Cortex of kidney (tissue), 1 donor: ENCODE results near the gene FBXL16.

Experiments used
- DNase-seq: peaks from one replicate; lab custom pipeline; 2025; lab: John Stamatoyannopoulos, UW

FBXL16 gene

DNA sequence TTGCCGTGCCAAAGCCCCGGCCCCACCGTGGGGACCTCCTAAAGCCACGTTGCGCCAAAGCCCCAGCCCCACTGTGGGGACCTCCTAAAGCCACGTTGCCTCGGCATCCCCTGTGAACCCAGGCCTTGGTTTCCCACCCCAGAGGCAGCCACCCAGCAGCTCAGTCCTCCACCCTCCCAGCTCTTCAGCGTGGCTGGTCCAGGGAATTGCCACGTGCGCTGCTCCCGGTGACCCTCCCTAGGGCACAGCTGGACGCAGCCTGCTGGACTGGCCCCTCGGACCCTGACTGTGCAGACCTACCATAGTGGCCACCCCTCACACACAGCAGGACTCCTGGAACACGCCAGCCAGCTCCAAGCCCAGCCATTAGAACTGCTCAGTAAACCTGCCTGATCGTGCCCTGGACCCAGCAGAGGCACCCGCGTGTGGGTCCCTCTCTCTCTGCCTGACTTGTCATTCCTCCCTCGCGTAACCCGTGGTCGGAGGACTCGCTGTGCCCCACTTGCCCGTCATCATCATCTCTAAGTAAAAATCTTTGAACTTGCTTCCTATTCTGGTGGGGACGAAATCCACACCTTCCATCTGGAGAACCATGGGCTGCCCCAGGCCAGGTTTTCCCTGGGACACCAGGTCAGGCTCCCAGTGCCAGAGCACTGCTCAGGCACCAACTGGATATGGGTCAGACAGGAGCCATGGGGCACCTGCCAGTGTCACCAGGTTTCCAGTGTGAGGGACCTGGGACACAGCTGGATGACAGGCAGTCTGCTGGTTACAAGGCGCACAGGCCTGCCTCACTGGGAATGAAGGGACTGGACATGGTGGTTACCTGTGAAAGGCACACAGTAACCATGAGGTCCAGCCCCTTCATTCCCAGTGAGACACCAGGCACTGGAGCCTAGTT is 29.6 kb upstream of the FBXL16 start:
- no peak for DNase-seq

DNA sequence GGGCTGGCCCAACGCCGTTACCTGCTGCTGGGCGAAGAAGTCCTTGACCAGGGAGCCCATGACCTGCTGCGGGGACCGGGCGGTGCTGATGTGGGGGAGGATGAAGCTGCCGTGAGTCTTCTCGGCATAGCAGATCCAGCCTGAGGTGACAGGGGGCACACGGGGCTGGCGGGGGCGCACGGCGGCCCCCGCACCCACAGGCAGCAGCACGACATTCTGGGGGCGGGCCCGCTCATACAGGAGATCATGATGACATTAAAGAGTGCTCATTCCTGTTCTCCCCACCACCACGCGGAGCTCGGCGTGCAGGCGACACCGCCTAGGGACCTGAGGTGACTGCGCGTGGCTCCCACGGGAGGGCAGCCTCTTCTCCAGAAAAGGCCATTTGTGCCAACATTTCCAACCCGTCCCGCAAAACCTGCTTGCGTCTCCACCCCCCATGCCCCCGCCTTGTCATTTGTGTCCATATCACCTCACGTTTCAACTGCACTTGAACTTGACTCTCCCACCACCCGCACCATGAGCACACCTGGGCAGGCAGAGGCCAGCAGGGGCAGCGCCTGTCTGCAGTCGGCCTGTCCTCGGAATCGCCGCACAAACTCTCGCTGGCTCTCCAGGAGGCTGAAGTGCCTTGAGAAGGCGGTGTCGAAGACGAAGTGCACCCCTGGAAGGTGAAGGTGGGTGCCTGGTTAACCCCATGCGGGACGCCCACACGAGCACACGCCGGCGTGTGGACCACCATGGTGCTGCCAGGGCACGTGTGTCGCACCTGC is 28.8 kb upstream of the FBXL16 start:
- no peak for DNase-seq

DNA sequence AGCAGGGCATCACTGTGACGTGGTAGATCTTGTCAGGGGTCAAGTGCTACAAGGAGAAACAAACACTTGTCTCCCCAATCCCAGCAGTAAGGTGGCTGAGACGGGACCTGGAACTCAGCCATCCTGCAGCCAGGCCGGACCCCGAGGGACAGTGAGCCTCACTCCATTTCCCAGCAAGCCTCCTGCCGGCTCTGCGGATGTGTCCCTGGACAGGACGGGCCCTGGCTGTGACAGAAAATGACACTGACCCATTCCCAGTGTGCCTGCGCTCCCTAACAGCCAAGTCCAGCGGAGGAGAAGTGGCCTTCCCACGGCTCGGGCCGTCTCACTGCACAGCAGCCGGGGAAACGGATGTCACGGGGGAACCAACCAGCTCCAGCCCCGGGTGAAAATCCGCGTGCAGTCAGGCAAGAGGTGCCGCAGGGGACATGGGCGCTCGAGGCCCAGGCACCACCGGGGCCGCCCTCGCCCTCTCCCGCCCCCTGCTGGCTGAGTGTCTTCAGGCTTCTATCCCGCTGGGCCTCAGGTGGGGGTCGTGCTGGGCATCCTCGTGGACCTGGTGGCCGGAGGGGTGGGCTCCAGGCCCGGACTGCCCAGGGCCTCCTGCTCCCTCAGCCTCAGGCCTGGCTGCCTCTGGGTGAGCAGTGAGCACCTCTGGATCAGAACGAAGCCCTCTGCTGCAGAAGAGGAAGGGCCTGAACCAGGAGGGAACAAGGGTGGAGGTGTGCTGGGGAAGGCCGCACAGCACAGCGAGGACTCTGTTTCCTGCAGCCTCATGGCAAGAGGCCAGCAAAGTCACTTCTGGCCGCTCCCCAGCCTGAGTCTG is 28.0 kb upstream of the FBXL16 start:
- DNase-seq, result no peak

DNA sequence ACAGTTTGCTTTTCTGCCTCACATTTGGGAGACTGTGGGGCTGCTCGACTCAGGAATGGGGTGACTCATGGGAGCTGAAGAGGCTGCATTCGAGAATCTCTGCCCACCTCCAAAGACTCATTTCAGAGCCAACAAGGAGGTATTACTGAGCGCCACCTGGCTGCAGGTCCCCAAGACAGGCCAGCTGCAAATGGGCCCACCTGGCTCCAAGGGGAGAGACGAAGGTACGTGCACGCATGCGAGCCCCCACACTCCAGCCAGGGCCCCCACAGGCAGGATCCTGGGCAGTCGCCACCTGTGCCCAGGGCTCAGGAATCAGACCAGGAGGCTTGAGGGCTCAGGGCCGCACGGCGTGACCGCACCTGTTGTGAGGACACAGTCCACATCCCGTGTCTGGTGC is 27.3 kb upstream of the FBXL16 start:
- DNase-seq, result no peak

DNA sequence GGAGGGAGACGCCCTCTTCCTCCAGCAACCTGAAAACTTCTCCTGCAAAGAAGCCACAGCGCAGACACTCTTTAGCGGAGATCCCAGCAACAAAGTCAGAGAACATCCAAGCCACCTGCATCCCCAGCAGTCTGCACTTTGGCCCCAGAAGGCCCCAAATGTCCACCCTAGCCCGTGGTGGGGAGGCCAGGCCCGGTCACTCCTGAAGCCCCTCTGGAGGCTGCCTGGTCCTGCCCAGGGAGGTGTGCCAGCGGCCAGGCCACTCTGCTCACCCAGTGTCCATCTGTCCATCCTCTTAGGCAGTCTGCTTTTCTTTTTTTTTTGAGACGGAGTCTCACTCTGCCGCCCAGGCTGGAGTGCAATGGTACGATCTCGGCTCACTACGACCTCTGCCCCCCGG is 26.7 kb upstream of the FBXL16 start:
- DNase-seq, result no peak

DNA sequence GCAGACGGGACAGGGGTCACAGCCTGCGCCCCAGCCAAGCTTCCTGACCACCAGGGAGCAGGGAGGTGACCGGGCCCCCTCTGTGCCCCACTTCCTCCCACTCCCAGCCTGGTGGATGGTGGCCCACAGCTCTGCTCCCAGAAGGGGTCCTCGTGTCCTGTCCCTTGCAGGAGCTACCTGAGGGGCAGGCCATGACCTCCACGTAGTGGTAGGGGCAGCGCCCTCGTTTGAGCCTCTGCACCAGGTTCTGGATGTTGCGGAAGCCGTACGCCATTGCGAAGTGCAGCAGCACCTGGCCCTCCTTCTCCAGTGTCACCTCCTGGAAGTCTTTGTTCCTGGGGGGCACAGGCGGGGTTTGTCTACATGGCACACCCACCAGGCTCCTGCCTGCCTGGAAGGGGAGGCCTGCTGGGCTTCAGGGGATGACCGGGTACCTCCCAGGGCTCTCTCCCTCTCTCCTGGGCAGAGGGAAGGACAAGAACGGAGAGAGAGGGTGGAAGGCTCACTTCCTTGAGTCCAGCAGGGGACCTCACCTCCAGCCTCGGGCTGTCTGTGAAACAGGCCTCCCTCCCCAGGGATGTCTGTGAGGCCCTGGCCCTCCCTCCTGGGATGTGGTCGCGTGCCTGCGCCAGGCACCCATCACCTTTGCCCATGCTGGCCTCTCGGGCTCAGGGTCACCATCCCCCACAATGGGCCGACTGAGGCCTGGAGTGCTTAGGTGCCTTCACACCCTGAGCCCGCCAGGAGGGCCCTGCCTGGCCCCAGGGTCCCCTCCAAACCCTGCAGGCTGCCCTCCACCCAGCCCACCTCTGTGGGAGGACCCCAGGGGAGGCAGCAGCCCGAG is 25.3 kb upstream of the FBXL16 start:
- no peak for DNase-seq

DNA sequence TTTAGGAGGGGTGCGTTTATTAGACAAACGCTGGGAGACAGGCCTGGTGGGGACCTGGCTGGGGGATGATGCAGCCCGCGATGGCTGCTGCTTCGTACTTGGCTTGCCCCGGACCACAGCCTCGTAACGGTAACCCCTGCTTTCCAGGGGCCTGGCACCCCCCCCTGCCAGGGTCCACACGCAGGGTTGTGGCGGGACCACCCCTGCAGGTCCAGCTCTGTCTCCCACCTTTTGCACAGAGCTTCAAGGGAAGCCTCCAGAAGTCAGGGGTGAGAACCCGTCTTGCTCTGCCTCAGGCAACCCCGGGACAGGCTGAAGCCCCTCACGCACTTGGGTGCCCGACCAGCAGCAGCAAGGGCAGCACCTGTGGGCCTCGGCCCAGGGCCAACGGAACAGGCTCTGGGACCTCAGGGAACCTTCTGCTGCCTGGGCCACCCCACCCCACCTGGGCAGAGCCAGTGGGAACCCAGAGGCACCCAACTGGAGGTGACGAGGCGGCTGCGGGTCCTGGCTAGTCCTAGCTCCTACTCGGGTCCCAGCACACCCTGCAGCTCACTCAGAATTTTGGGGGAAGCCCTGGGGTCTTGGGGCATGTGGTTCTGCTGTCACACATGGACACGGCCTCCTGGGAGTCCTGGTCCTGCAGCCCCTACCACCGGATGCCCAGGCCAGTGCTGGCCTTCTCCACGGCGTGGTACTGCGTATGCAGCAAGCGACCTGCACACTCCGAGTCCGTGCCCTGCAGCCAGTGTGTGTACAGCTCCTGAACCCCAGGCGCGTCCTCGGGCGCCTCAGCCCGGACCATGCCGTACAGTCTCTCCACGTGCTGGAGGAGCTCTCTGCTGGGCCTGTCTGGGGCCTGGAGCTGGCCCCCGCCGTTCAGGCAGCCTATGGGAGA is 24.4 kb upstream of the FBXL16 start:
- DNase-seq, result no peak

DNA sequence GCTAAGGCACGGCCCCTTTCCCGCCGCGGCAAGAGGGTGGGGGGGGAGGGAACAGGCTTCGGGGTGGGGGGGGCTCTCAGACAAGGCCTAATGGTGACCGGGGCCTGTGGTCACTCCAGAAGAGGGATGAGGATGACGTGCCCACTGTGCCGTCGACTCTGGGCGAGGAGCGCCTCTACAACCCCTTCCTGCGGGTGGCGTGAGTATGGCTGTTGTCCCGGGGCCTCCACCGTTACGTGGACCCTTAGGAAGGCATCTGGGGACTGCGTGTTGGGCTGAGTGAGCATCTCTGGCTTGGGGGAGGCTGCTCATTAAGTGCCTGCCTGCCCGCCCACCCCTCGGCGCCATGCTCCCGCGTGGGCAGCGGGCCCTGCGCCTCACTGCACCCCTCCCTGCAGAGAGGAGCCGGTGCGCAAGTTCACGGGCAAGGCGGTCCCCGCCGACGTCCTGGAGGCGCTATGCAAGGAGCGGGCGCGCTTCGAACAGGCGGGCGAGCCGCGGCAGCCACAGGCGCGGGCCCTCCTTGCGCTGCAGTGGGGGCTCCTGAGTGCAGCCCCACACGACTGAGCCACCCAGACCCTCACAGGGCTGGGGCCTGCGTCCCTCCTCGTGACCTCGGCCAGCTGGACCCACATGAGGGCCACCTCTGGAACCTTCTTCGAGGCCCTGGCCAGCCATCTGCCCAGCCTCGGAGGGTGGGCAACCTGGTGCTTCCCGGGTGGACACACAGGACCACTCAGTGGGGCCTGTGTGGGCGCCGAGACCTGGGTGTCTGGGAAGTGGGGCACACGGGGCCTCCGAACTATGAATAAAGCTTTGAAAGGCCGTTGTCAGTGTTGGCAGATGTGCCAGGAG is 23.5 kb upstream of the FBXL16 start:
- no peak for DNase-seq

DNA sequence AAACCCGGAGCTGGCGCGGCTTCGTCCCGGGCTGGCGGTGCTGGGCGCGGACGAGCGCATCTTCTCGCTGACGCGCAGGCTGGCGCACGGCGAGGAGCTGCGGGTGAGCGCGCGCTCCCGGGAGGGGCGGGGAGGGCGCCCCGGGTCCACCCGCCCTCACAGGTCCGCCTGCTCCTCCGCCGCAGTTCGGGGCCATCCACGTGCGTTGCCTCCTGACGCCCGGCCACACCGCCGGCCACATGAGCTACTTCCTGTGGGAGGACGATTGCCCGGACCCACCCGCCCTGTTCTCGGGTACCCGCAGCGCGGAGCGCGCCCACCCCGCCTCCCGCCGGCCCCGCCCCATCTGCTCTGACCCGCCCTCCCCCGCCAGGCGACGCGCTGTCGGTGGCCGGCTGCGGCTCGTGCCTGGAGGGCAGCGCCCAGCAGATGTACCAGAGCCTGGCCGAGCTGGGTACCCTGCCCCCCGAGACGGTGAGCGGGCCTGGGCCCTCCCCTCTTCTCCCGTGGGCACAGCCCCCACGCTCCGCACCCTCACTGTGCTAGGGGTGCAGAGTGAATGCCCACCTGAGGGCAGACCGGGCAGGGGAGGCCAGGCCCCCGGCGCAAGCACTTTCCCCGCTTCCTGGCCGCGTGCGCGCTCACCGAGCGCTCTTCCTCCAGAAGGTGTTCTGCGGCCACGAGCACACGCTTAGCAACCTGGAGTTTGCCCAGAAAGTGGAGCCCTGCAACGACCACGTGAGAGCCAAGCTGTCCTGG is 22.7 kb upstream of the FBXL16 start:
- DNase-seq, result no peak

DNA sequence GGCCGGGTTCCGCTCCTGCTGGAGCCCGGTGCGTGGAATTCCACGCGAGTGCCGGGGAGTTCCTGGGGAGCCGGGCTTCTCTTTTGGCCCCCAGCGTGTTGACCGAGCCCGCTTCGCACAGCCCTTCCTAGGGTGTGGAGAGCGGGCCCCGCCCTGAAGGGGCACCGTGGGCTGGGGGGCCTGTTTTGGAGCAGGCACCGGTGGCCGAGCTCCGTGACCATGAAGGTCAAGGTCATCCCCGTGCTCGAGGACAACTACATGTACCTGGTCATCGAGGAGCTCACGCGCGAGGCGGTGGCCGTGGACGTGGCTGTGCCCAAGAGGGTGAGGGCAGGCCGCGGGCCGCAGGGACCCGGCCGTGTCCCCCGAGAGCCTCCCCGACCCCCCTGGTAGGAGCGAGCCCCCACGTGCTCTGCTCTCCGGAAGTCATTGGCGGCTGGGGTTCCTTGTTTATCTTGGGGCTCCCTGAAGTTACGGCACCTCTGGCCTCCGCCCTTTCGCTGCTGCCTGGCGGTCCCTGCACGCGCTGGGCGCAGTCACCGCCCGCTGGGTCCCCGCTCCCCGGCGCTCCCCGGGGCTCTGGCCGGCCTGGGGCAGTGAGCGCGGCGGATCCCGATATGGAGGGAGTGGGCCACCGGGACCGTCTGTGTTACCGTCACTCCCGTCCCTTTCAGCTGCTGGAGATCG is 21.8 kb upstream of the FBXL16 start:
- DNase-seq, result no peak

DNA sequence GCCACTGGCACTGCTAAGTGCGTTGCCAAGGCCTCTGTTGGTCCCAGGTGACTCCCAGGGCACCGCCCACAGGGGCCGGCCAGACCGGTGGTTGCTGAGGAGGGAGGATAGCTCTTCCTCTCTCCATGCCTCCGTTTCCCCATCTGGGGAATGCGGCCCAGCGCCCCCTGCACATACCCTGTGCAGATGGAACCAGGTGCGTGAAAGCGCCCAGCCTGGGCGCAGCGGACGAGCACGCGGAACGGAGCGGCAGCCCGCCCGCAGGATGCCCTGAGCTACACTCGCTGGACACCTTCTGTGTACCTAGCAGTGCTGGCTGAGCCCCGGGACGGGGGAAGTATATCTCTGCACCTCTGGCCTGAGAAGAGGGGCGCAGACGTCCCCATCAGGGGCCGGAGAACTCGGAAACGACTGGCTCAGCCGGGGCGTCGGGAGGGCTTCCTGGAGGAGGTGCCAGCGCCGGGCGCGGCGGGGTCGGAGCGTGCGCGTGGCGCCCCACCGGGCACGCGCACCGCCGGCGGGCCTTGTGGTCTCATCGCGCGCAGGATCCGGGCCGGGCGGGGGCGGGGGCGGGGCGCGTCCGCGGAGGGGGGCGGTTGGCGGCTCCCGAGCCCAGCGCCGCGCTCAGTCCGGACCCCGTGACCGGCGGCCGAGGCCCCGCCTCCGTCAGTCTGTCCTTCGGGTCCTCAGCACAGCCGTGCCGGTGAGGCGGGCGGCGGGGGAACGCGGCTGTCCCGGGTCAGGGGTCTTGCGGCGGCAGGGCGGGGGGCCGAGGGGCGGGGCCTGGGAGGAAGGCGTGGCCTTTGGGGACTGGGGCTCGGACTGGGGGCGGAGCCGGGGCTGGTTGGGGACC is 21.1 kb upstream of the FBXL16 start, which contains the start of the genes CCDC78 and HAGHL:
Gene CCDC78, minus strand, starts transcription at position 6 of the 853 bp plus-strand sequence. CDS start 76 bp downstream, outside the sequence.
Gene HAGHL, plus strand, starts transcription at position 669 of the 853 bp plus-strand sequence. CDS start 404 bp downstream, outside the sequence.
- no peak for DNase-seq

DNA sequence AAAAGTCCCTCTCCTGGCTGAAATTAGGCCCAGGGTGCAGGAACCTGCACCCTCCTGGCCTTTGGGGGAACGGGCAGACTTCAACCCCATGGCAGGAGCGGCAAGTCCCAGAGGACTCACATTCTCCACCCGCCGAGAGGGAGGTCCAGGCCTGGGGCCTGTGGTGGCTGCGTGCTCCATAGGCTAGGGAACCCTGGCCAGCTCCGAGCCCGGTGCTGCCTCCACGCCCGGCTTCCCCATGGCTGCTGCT is 20.5 kb upstream of the FBXL16 start:
- no peak for DNase-seq

DNA sequence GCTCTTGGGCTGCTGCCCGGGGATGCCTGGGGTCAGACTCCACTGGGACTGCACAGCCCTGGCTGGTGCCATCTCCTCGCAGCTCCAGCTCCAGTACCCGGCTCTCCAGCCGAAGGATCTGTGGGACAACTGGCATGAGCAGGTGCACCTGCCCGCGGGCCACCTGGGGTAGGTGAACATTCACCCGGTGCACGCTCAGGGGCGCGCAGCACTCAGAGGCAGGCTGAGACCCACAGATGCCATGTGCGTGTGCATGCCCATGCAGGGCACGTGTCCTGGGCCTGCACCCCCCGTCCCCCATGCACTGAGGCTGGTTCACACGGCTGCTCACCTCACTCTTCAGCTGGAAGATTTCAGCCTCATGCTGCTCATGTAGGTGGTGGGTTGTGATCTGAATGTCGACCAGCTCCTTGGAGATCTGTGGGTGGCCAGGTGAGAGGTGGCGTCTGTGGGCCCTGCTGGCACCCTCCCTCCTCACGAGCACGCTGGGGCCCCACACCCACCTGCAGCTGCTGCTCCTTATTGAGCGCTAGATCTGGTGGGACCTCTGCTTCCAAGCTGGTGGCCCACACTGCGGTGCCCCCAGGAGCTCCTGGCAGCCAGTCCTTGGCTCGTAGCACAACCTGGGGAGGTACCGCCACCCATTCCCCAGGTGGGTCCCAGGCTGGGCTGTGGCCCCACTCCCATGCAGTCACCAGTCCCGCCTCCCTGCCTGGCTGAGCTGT is 20.0 kb upstream of the FBXL16 start:
- no peak for DNase-seq

DNA sequence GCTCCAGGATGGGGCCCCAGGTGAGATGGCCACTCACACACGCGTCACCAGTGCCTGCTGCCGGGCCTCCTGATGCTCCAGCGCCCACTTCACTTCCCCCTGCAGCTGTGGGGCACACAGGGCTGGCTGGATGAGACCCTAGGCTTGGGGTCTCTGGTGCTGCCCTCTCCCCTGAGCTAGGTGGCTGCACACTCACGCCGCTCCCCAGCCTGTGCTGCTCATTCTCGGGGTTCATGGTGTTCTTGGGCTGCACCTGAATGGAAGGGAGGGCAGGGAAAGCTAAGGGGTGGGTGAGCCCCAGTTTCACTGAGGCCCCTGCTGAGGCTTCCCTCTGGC is 19.4 kb upstream of the FBXL16 start:
- DNase-seq, result no peak

DNA sequence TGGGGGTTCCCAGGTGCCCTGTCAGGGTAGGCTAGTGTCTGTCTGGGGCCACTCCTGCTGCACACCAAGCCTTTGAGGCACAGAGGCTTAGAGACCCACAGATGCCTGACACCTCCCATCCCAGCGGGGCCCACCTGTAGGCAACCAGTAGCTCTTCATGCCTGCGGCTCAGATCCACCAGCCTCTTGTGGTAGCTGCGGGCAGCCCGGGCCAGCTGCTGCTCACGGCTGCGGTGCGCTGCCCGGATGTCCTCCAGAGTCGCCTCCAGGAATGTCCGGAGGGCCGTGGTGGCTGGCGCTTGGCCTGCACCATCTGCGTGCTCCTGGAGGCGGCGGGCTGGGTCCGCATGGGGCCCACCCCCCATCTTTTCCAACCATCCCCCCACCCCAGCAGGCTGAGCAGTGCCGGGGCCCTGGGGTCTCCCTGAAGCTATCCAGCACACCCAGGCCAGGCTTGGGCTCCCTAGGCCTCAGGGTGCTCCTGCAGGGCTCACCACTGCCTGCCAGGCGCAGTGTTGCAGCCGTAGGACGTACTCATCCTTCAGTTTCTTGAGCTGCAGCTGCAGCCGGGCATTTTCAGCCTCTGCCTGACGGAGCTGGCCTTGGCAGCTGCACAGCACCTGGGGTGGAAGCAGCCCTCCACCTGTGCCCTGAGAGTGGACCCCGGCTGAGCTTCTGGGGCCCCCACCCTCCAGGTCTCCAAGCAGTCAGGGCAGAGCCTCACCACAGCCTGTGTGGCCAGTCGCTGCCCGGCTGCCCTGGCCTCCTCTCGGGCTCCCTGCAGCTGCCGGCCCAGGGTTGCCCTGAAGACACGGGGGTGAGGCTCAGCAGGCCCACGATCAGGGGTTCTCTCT is 18.8 kb upstream of the FBXL16 start:
- DNase-seq, result no peak

DNA sequence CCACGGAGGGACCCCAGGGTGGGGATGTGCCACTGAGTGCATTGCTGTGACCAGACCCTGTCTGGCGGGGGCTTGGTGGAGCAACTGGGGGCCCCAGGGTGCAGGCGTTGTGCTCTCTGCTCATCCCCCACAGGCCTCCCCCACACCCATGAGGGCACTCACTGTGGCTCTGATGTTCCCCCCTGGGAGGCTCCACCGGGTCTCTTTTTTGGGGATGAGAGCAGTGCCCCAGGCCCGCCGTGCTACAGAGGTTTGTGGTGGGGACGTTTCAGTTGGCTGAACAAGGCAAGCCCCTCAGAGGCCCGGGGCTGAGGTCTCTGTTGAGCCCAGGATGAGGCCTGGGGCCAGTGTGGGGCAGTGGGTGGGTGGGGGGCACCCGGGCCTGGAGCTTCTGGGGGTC is 18.1 kb upstream of the FBXL16 start:
- no peak for DNase-seq
